Vagina (tissue), 2 donors: ENCODE results near the gene SLC9A9. TPM values are rescaled to one million over a fixed set of nuclear protein-coding genes. Genes with fewer than 3 reads are reported as not detected.

Experiments used
- DNase-seq, 2 donors: peaks; one replicate each; pipeline ENCODE4 v3.0.0-alpha.2; 2017; ENCODE audit errors: extremely low spot score in 2 of 2
- H3K27ac ChIP-seq: fragments of 200-600 bp; sonication (generic); one replicate; pipeline ENCODE4 v1.5.1; 2019
- H3K27me3 ChIP-seq: fragments of 200-600 bp; sonication (generic); one replicate; pipeline ENCODE4 v1.5.1; 2019
- H3K36me3 ChIP-seq, 2 donors: fragments of 200-600 bp; sonication (generic); one replicate each; pipeline ENCODE4 v1.5.1; 2017 to 2019
- H3K4me1 ChIP-seq: fragments of 200-600 bp; sonication (generic); one replicate; pipeline ENCODE4 v1.5.1; 2019
- H3K4me3 ChIP-seq, 2 donors: fragments of 200-600 bp; sonication (generic); 1 replicate in 1 of 2; 2 replicates in 1 of 2; pipeline ENCODE4 v1.5.1; 2016 to 2019
- H3K9me3 ChIP-seq: fragments of 200-600 bp; sonication (generic); one replicate; pipeline ENCODE4 v1.5.1; 2019
- CTCF ChIP-seq, 3 experiments: fragments of 450-650 bp in 2 of 3; fragments of 200-600 bp in 1 of 3; sonication (generic) in 1 of 3; IDR thresholded peaks; one replicate each; pipeline ENCODE4 v1.5.1; 2017 to 2019; ENCODE audit warnings: antibody characterized with exemption in 3 of 3, mild to moderate bottlenecking in 2 of 3, moderate library complexity in 2 of 3
- POLR2A ChIP-seq, 2 donors: fragments of 450-650 bp; IDR thresholded peaks; one replicate each; pipeline ENCODE4 v1.6.1; 2017; ENCODE audit warnings: antibody characterized with exemption in 2 of 2, mild to moderate bottlenecking in 2 of 2, moderate library complexity in 2 of 2
- POLR2AphosphoS5 ChIP-seq, 2 donors: sonication (generic); formaldehyde crosslinking; IDR thresholded peaks; one replicate each; pipeline ENCODE4 v1.9.0; 2017; ENCODE audit warnings: antibody characterized with exemption in 2 of 2, mild to moderate bottlenecking in 2 of 2, low read depth in 1 of 2; ENCODE audit not compliant: insufficient read depth in 1 of 2
- intact Hi-C: fragments of 100-400 bp; cut with DNase I; formaldehyde crosslinking; loops from one replicate; pipeline ENCODE4 v1.15.1; 2023
- total RNA-seq: library from RNA; depleted of rRNA; stranded (reverse); fragments of >200 nt; gene quantifications from one replicate; pipeline ENCODE4 v1.2.3, GENCODE V29; 2016

Gene SLC9A9
- total RNA-seq, 1 donor from 2014 or later, result 30.7 TPM

- TF ChIP-seq POLR2AphosphoS5 (IDR thresholded peaks at IDR 0.05; ENCODE audit: insufficient read depth in 1 of 2, low read depth in 1 of 2) (no peak), CTCF (IDR thresholded peaks at IDR 0.05) (no peak), POLR2A (IDR thresholded peaks at IDR 0.05) (no peak)
- H3K27ac ChIP-seq, result no peak overlapping the region
- no peak for DNase-seq
- no peaks in the 10 kb centered on the region for H3K27me3 ChIP-seq
- H3K9me3 ChIP-seq, result no peaks in the 10 kb centered on the region
- intact Hi-C loops, result no loop called here
- H3K36me3 ChIP-seq, result no peaks in the 10 kb centered on the region
- H3K4me1 ChIP-seq, result no peaks in the 10 kb centered on the region
- no peak overlapping the region for H3K4me3 ChIP-seq
Measured at GRCh38 chr3:143661677-143662076, 186.6 kb downstream of the SLC9A9 start.

- Histone ChIP-seq H3K4me3 (no peak overlapping the region), H3K27me3 (no peaks in the 10 kb centered on the region), H3K9me3 (no peaks in the 10 kb centered on the region), H3K36me3 (no peaks in the 10 kb centered on the region), H3K27ac (no peak overlapping the region), H3K4me1 (peaks cover 9% of the 10 kb centered on the region)
- intact Hi-C loops, result no loop called here
- TF ChIP-seq CTCF (IDR thresholded peaks at IDR 0.05) (no peak), POLR2A (IDR thresholded peaks at IDR 0.05) (no peak), POLR2AphosphoS5 (IDR thresholded peaks at IDR 0.05; ENCODE audit: insufficient read depth in 1 of 2, low read depth in 1 of 2) (no peak)
- DNase-seq, result no peak
Measured at GRCh38 chr3:143658861-143659260, 189.4 kb downstream of the SLC9A9 start.

- intact Hi-C loops, result no loop called here
- Histone ChIP-seq H3K36me3 (no peaks in the 10 kb centered on the region), H3K27ac (no peak overlapping the region), H3K4me1 (peaks cover 13% of the 10 kb centered on the region), H3K4me3 (no peak overlapping the region), H3K9me3 (no peaks in the 10 kb centered on the region), H3K27me3 (no peaks in the 10 kb centered on the region)
- TF ChIP-seq POLR2AphosphoS5 (IDR thresholded peaks at IDR 0.05; ENCODE audit: insufficient read depth in 1 of 2, low read depth in 1 of 2) (no peak), CTCF (IDR thresholded peaks at IDR 0.05) (no peak), POLR2A (IDR thresholded peaks at IDR 0.05) (no peak)
- DNase-seq, result no peak
Measured at GRCh38 chr3:143658116-143658515, 190.2 kb downstream of the SLC9A9 start.

- peaks cover 13% of the 10 kb centered on the region for H3K4me1 ChIP-seq
- DNase-seq, result no peak
- TF ChIP-seq POLR2AphosphoS5 (IDR thresholded peaks at IDR 0.05; ENCODE audit: insufficient read depth in 1 of 2, low read depth in 1 of 2) (no peak), CTCF (IDR thresholded peaks at IDR 0.05) (no peak), POLR2A (IDR thresholded peaks at IDR 0.05) (no peak)
Measured at GRCh38 chr3:143657391-143657790, 190.9 kb downstream of the SLC9A9 start.

GRCh38 chr3:143654906-143655305 is 193.4 kb downstream of the SLC9A9 start:
- no peak for TF ChIP-seq CTCF (IDR thresholded peaks at IDR 0.05)
- no peak for TF ChIP-seq POLR2A (IDR thresholded peaks at IDR 0.05)
- no peak for TF ChIP-seq POLR2AphosphoS5 (IDR thresholded peaks at IDR 0.05; ENCODE audit: insufficient read depth in 1 of 2, low read depth in 1 of 2)
- peaks cover 0 to 7% of the 10 kb centered on the region in 2 donors for H3K36me3 ChIP-seq
- peaks cover 13% of the 10 kb centered on the region for H3K4me1 ChIP-seq
- H3K9me3 ChIP-seq, result no peaks in the 10 kb centered on the region
- H3K27ac ChIP-seq, result no peak overlapping the region
- no peak overlapping the region for H3K4me3 ChIP-seq
- no peak for DNase-seq
- H3K27me3 ChIP-seq, result no peaks in the 10 kb centered on the region
- intact Hi-C loops, result no loop called here

More at GRCh38 chr3:143657391-143657790, 190.9 kb downstream of the SLC9A9 start:
- Histone ChIP-seq H3K36me3 (no peaks in the 10 kb centered on the region), H3K9me3 (no peaks in the 10 kb centered on the region), H3K27ac (no peak overlapping the region), H3K27me3 (no peaks in the 10 kb centered on the region), H3K4me3 (no peak overlapping the region)
- intact Hi-C loops, result no loop called here
